ENCODE measurements around the gene ARG1. TPM values are rescaled to one million over a fixed set of nuclear protein-coding genes. Genes with fewer than 3 reads are reported as not detected.
A peak's percentile ranks its signal among the peaks of the same experiment; 100 is the strongest.

The ARG1 gene
- total RNA-seq, 1 donor from 2014 or later: 0.41 TPM

DNA sequence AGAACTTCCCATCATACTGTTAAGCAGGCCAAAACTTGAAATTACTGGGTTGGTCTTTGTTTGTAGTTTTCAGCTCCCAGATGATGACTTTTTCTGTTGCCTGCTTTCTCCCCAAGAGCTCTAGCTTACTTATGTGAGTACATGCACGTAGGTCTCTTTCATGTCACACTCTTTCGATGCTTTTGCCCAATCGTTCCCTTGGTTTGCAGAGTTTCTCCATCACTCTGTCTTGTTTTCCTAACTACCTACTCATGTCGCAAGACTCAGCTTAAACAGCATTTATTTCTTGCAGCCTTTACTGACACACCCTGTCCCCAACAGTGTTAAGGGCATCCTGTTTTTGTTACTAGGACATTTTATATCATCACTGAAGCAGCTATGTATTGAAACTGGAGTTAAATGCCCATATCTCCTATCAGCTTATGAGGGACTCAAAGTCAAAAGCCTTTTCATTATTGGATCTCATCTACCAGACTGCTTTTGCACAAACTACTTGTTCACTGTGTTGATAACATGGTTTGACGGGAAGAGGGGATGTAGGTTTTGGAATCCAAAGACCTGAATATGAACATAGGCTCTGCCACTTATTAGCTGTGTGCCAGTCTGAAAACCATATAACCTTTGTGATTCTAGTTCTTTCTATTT, 2.9 kb downstream of the ARG1 start:
- DNase-seq (ENCODE audit: low spot score in 2 of 2): no peak
- no peak for FAIRE-seq

DNA sequence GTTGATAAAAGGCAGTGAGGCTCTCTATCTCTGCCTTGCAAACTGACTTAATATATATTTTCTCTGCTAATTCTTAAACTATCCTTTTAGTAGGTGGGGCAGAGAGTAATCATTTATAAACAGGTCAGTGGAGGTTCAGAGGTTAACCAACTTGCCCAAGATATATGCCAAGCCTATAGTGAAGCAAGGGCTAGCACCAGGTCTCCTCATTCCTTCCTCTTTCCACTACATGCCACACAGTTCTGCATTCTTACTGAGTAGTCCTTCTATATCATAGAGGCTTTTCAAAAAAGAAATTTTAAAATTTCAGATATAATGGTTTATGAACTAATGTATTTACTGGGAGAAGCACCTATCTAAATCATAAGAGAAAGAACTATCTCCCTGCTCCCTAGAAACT, 8.5 kb downstream of the ARG1 start:
- FAIRE-seq (no peak), DNase-seq (ENCODE audit: low spot score in 2 of 2) (no peak)

DNA sequence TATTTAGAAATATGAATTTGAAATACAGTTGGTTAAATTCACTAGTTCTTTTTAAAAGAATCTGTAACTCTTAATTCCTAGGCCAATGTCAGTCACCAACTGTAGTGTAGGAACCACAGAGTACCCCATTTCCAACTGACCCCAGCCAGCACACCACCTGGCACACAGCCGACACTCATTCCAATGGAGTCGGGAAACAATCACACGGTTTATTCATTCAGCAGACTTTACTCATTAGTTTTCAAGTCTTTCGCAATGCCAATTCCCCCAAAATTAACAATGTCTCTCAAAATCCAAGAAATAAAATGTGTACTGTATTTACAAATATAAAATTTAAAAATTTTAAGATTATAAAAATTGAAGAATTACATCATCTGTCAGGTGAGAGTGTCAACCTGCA, 13.5 kb downstream of the ARG1 start:
- DNase-seq (ENCODE audit: low spot score in 2 of 2) (no peak), FAIRE-seq (no peak)

DNA sequence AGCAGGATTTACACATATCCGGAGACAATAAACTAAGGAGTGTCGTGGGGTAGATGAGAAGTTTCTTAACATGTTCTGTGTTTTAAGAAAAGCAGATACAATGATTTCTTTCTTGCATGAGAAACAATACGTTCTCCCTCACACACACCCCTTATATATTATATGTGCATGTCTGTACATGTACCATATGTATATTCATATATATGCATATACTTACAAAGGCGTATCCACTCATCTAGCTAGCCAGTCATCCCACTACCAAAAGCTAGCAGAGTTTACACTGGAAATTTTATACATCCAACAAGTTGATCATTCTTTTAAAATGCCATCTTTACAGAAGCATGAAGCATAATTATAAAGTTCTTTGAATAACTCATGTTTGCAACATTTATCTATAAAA, 14.9 kb downstream of the ARG1 start:
- FAIRE-seq: no peak
- no peak for DNase-seq (ENCODE audit: low spot score in 2 of 2)

DNA sequence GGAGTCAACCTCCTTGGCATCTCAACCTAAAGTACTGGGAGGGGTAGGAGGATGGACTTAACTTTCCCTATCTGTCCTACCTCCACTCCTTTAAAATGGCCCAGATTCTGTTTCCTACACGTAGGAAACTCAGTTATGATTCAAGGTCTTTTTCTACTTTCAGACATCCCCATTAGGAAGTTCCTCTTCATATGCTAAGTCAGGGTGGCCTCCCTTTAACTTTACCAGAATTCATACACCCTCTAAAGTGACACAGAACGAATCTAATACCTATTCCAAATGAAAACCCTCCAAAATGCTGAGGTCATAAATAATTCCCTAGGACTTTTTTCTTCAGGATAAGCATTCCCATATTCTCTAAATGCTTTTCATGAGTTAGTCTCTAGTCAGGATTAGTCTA, 15.6 kb downstream of the ARG1 start:
- DNase-seq (ENCODE audit: low spot score in 2 of 2) (no peak), FAIRE-seq (no peak)

DNA sequence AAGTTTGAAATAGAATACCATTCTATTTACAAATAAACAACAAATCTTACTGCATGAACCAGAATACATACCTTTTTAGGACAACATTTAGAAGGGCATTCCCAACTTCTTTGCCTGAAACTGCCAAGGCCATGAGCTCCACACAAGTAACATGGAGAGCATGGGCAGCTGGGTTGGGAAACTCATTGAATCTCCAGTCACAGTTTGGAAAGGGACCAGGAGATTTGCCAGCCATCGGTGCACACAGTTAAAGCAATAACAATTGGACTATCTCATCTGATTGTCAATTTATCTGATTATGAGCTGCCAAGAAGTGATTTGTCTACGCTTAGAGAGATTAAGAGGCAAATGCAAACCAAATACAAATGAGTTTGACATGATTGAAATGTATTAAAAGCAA, 19.9 kb downstream of the ARG1 start:
- FAIRE-seq (no peak), DNase-seq (ENCODE audit: low spot score in 2 of 2) (no peak)

DNA sequence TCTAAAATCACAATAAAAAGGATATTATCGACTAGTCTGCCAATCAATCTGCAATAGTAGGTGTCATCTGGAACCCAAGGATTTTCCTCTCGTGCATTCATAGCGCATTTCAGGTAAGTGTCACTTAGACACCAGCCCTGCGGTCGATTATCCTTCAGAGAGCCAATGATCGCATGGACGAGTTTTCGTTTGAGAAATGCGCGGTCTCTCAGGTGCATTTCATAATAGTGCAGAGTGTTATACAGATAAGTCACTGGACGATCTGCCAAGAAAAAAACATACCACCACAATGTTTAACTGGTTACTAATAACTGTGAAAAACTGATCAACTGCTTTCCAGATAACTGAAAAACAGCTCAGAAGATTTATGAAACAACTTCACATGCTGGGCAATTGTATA, 21.0 kb downstream of the ARG1 start:
- FAIRE-seq: no peak

DNA sequence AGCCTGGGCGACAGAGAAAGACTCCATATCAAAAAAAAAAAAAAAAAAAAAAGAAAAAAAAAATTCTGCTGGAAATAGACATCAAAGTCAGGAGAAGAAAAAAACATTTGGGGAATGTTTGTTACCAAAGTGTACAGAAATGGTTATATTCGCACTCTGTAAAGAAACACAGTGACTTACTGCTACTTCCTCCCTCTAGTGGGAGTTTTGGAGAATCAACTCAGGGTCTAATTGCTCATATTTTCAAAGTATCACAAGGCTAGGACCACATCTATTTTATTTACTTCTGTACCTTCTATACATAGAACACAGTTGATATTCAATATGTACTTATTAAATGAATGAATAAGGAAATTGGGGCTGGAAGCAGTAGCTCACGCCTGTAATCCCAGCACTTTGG, 24.4 kb downstream of the ARG1 start:
- DNase-seq (ENCODE audit: low spot score in 2 of 2) (no peak), FAIRE-seq (no peak)

More for the DNA sequence above, 21.0 kb downstream of the ARG1 start:
- DNase-seq (ENCODE audit: low spot score in 2 of 2): no peak

DNA sequence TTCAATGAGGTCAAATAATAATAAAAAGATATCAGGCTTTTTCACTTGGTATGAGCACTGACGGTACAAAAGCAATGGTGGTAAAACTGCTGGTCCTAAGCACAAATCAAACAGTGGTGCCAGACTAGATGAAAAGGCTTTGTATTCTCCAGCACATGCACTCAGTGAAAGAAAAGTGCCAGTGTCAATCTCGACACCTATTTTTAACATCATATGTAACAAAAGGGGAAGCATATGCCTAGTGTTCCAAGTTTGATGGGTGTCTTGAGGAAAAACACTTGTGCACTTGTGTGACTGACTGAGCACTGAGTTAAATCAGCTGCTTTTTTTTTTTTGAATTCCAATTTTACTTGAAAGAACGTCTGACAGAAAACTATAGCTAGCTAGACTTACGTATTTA, 27.7 kb downstream of the ARG1 start:
- FAIRE-seq: no peak
- no peak for DNase-seq (ENCODE audit: low spot score in 2 of 2)

DNA sequence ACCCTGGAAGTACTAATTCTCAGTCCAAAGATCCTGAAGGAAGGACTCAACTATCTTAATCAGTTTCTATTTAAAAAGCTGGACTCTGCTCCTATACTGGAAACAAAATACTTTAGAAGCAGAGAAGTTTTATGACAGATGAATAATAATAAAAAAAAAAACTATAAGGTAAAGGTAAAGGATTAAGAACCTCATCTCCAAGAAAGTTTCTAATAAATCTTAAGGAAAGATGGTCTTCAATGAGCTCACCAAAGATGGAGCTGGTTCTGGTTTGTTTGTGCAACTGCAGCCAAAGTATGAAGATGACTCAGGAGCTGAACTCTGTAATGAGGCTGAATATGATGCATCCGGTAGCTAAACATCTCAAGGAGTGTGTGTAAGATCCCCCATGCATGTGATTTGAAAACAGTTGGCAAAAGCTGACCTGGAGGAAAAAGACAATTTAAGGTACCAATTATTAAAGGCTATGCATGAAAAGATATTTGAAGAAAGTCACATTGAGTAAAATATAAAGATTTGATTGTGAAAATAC, 29.8 kb downstream of the ARG1 start:
- FAIRE-seq (no peak), DNase-seq (ENCODE audit: low spot score in 2 of 2) (no peak)

DNA sequence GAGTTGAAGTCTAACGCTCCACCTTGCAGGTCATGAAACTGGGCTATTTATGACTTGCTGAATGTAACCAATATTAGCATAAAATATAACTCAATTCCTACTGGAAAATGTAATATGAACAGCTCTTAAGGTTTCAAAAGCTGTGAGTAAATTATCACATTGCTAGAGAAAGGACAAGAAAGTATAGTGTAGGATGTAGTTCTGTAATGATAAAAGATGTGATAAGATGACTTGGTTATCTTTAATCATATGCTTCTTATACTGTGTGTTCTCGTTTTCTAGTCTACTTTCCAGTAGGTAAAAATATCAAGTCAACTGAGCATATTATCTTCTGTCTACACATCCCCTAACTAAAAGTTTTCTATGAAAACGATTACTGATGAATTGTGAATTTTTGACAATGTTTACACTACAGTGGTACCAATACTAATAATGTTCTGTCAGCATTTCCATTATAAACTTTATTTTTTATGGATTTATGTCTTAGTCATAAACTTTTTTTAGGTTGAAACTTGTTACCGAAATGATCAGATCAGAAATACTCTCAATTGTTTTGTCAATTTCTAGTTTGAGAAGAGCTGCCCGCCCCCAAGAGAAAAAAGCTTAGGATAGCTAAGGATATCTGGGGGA, 40.4 kb downstream of the ARG1 start:
- DNase-seq (ENCODE audit: low spot score in 2 of 2) (no peak), FAIRE-seq (no peak)

DNA sequence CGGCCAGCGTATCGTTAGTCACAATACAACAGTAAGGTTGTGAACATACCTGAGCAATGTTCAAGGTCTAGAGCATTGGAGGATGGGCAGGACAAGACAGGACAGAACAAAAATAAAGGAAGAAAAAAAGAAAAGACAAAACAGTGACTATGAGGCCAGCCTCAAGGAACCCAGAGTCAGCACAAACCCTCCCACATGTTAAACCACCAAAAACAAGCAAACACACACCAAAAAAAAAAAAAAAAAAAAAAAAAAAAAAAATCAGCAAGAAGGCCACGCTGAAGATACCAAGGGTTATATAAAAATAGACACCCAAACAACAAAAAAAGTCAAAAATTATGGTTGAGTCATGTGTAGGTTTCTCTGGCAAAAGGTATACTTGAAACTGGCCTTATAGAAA, 42.2 kb downstream of the ARG1 start:
- DNase-seq (ENCODE audit: low spot score in 2 of 2) (no peak), FAIRE-seq (no peak)

DNA sequence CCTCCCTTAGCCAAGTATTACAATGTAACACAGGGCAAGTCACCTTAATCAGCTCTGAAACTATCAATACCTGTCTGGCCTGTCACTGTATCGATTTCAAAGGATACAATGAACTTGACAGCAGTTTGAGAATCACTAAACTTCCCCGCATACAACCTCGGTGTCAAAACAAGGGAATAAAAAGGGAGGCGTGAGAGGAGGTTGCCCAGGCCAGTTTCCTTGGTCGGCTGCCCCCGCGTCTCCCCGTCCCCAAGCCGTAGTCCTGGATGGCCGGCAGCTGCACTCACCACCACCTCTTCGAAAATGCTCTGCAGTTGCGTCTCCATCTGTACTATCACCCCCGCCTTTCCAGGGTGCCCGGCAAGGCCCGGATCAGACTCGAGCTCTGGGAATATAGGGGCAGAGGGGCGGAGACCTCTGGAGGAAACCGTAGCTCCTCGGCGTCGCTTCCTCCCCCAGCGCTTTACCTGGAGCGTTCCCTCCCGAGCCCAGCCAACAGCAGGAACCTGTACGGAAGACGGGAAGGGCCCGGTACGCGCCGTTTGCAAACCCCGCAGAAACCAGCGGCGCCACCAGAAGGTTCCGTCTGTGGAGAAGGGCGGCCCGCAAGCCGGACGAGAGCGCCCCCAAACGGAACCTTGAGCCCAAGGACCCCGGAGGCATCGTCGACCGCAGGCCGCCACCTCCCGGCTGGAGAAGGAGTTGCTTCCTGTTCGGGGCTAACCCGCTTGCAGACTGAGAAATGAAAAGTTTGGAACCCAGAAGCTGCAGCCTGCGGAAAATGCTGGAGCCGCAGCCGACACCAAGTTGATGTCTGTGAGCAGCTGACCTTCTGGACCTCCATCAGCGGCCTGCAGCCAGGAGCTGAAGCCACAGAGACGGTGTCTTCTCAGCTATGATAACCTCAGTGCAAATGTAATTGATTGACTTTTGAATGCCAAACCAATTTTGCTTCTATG, 55.0 kb downstream of the ARG1 start, which contains the start of gene MED23:
Gene MED23, minus strand, starts transcription at position 519 of the 959 bp plus-strand sequence. Its CDS starts 193 bp downstream, at position 326.
- no peak for FAIRE-seq
- peak; percentile 59 to 81 for DNase-seq (ENCODE audit: low spot score in 2 of 2)

DNA sequence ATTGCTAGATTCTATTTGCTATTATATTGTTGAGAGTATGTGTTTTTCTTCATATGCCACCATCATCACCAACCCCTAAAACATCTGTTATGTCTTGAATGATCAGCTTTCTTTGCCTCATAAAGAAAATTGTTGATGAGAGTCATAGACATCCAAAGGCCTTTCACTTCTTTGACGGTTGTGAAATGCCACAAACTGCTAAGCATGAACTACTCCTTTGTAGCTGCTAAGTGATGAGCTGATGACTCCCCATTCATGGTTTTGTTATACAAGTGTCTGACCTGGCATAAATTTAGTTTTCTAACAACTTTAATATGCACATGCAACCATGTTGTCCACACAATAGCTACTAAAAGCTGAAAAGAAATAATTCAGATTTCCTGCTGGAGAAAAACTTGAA, 55.7 kb downstream of the ARG1 start:
- FAIRE-seq: no peak
- DNase-seq (ENCODE audit: low spot score in 2 of 2): no peak

DNA sequence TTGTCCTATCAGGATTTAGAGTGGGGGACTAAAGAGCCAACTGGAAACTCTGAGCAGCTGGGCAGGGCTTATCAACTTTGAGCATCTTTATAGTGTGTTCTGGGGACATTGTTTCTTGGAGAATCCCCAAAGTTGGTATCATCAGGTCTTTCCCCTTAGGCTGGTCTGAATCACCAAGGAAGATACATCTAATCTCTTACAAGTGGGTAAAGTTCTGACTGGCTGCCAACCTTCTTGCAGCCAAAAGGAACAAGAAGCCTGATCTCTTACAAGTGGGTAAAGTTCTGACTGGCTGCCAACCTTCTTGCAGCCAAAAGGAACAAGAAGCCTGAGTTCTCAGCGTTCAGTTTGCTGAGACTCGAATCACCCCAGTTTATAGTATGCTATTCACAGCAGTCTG, 56.6 kb downstream of the ARG1 start:
- no peak for DNase-seq (ENCODE audit: low spot score in 2 of 2)
- FAIRE-seq: no peak

DNA sequence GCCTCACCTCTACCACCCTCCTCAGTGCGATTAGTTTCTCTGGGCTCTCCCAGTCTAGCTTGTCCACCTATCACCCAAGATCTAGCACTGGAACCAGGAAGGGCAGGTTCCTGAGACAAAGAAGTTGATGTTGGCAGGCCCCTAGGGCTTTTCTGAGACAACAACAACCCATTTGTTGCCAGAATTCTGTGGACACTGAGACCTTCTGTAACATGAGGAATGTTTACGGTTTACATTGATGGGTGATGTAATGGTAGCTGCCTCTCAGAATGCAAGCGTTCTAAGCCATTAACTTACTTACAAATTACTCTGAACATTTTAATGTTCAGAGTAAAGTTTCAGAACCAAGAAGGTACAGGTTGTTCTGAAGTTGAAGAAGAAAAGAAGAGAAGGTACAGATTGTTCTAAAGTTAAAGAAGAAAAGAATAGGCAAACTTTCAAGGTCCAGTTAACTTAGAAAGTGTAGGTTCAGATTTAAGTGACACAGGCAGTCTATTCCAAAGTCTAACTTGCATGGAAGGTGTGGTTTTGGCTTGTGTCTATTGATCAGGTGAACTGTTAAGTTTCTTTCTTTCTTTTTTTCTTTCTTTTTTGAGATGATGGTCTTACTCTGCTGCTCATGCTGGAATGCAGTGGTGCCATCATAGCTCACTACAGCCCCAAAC, 58.7 kb downstream of the ARG1 start:
- no peak for FAIRE-seq
- no peak for DNase-seq (ENCODE audit: low spot score in 2 of 2)

Measured in frontal cortex (tissue), 4 donors.